ENCODE measurements around the gene DKK2.

- TF ChIP-seq CTCF (conservative IDR thresholded peaks at IDR 0.05 in 1 of 2, IDR thresholded peaks at IDR 0.05 in 1 of 2; ENCODE audit: extremely low read depth in 1 of 2, insufficient read depth in 1 of 2, low read depth in 1 of 2, low read length in 2 of 2) (peak; percentile 74 to 78), EZH2 (IDR thresholded peaks at IDR 0.05; ENCODE audit: borderline replicate concordance, low read length) (no peak)
Measured at GRCh38 chr4:107050525-107051135, 14.5 kb upstream of the DKK2 start.

Measured in mammary epithelial cell (primary cell).